Chondrocyte (in vitro differentiated cells): ENCODE measurements around the gene PTMA. TPM values are rescaled to one million over a fixed set of nuclear protein-coding genes. Genes with fewer than 3 reads are reported as not detected.

Source experiments
- DNase-seq: peaks from one replicate; pipeline ENCODE4 v3.0.0; 2021; ENCODE audit warnings: mixed read lengths, low spot score
- H3K27ac Mint-ChIP-seq: one replicate; pipeline ENCODE4 v1.8.0; 2021; ENCODE audit warnings: mild to moderate bottlenecking, moderate library complexity, mixed read lengths; ENCODE audit not compliant: unreplicated experiment
- H3K27me3 Mint-ChIP-seq: 2 replicates; pipeline ENCODE4 v1.8.0; 2021; ENCODE audit warnings: low read depth, mixed read lengths
- H3K36me3 Mint-ChIP-seq: 2 replicates; pipeline ENCODE4 v1.8.0; 2021; ENCODE audit warnings: low read depth, mixed read lengths
- H3K4me1 Mint-ChIP-seq: 2 replicates; pipeline ENCODE4 v1.8.0; 2021; ENCODE audit warnings: low read depth, mild to moderate bottlenecking, mixed read lengths
- H3K4me3 Mint-ChIP-seq: one replicate; pipeline ENCODE4 v1.8.0; 2021; ENCODE audit warnings: mild to moderate bottlenecking, moderate library complexity, mixed read lengths; ENCODE audit not compliant: unreplicated experiment
- H3K9me3 Mint-ChIP-seq: 2 replicates; pipeline ENCODE4 v1.8.0; 2021; ENCODE audit warnings: low read depth, mixed read lengths
- CTCF ChIP-seq: fragments of 200-600 bp; sonication (generic); IDR thresholded peaks from 2 replicates; pipeline ENCODE4 v1.5.0; 2021; ENCODE audit warnings: antibody characterized with exemption, mild to moderate bottlenecking, moderate library complexity
- total RNA-seq: library from RNA; stranded (reverse); gene quantifications from 3 replicates; pipeline ENCODE4 v1.2.1, GENCODE V29; 2021

The PTMA gene
- total RNA-seq, 1 donor from 2014 or later: 391 TPM

GRCh38 chr2:231692847-231693246 is 15.5 kb upstream of the PTMA start:
- H3K27ac Mint-ChIP-seq: no peak overlapping the region
- no peaks in the 10 kb centered on the region for H3K36me3 Mint-ChIP-seq
- no peaks in the 10 kb centered on the region for H3K9me3 Mint-ChIP-seq
- no peak for DNase-seq
- H3K4me1 Mint-ChIP-seq: no peaks in the 10 kb centered on the region
- H3K27me3 Mint-ChIP-seq: no peaks in the 10 kb centered on the region
- TF ChIP-seq CTCF: no peak
- no peak overlapping the region for H3K4me3 Mint-ChIP-seq

DNA sequence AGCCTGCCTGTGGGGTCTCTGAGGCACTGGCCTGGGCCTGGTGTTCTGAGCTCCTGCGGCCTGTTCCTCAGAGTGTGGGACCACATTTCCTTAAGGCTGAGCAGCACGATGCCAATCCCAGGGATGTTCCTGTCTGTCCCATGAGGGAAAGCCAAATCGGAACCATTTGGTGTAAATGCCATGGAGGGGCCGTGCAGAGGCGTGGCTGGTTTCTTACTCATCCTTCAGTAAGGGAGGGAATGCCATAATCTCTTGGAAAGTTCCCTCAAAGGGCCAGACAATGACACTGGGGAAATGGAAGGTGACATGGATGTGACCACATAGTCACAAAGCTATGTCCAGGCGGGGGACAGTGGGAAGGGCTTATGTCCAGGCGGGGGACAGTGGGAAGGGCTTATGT is 14.4 kb upstream of the PTMA start:
- H3K4me1 Mint-ChIP-seq: no peaks in the 10 kb centered on the region
- no peak for TF ChIP-seq CTCF
- no peak overlapping the region for H3K27ac Mint-ChIP-seq
- H3K9me3 Mint-ChIP-seq: no peaks in the 10 kb centered on the region
- no peak overlapping the region for H3K4me3 Mint-ChIP-seq
- no peak for DNase-seq
- no peaks in the 10 kb centered on the region for H3K27me3 Mint-ChIP-seq
- no peaks in the 10 kb centered on the region for H3K36me3 Mint-ChIP-seq

- no peak for DNase-seq
- Mint-ChIP-seq H3K36me3 (no peaks in the 10 kb centered on the region), H3K4me3 (no peak overlapping the region), H3K27me3 (no peaks in the 10 kb centered on the region), H3K9me3 (no peaks in the 10 kb centered on the region), H3K27ac (no peak overlapping the region), H3K4me1 (no peaks in the 10 kb centered on the region)
- no peak for TF ChIP-seq CTCF
Observed at GRCh38 chr2:231696004-231696367, 12.3 kb upstream of the PTMA start.

DNA sequence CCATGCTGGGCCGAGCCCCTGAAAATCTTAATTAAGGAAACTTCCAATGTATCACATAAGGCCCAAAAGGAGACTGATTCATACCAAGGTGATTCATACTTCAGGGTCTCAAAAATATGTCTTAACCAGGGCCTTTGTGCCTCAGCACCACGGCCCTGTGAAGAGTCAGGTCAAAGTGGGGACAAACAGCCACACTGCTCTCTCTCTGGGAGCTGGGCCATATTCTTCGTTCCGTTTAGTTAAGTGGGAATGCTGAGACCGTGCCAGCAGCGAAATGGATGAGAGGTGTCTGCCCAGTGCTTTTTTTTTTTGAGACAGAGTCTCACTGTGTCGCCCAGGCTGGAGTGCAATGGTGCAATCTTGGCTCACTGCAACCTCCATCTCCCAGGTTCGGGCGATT is 9.3 kb upstream of the PTMA start:
- no peak for DNase-seq
- H3K4me3 Mint-ChIP-seq: no peak overlapping the region

DNA sequence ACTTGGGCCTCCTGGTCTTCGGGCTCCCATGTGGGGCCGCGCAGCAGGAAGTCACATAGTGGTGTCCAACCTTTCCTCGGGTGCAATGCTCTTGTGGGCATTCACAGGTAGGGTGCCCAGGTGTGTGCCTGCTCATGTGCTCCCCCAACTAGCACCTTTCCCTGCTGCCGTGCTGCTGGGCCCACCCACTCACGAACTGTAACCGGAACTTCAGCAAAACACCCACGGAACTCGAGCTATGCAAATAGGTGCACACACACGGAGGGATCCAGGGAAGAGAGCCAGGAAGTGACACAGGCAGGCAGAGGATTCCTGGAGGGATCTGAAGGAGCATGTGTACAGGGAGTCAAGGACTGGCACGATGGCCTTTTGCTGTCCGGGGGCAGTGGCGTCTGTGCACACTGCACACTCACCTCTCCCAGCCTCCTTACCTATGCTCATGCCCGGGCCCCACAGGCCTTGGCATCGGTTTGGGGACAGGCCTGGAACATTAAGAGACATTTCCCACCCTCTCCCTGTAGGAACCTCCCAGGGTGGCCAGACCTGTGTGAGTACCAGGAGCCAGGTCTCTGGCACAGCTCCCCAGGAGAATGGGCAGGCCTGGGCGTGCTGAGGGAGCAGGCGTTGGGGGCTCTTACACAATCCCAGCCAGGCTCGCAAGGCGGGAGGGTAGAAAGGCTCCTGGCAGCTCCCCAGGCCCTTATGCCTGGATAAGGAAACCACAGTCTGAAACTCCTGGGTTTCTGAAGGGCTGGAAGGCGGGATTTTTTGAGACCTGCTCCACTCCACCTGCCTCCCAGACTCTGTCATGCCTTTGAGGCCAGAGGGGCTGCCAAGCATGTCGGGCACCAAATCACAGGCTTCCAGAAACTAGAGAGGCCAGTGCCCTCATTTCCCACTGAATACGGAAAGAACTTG is 6.6 kb upstream of the PTMA start:
- Mint-ChIP-seq H3K9me3 (no peaks in the 10 kb centered on the region), H3K4me3 (no peak overlapping the region), H3K4me1 (peaks cover 9% of the 10 kb centered on the region), H3K27me3 (no peaks in the 10 kb centered on the region), H3K27ac (no peak overlapping the region), H3K36me3 (no peaks in the 10 kb centered on the region)
- TF ChIP-seq CTCF: no peak
- no peak for DNase-seq

More for the DNA sequence above, 9.3 kb upstream of the PTMA start:
- H3K9me3 Mint-ChIP-seq: no peaks in the 10 kb centered on the region
- no peak overlapping the region for H3K27ac Mint-ChIP-seq
- no peaks in the 10 kb centered on the region for H3K4me1 Mint-ChIP-seq
- H3K36me3 Mint-ChIP-seq: no peaks in the 10 kb centered on the region
- no peak for TF ChIP-seq CTCF
- no peaks in the 10 kb centered on the region for H3K27me3 Mint-ChIP-seq
